Ishikawa (cell line): Measurements from ENCODE around the gene SERHL2.
"Not testable (repeated sequence)": the region's sequence is repeated elsewhere in the genome, so short reads cannot be mapped to it uniquely, and the experiment has no call there.

ENCODE experiments used
- CEBPB ChIP-seq: IDR thresholded peaks from 2 replicates; pipeline ENCODE4 v1.6.1; 2012
- EP300 ChIP-seq: IDR thresholded peaks from 2 replicates; pipeline ENCODE4 v1.6.1; 2012; ENCODE audit warnings: borderline replicate concordance
- MAX ChIP-seq: IDR thresholded peaks from 2 replicates; pipeline ENCODE4 v1.6.1; 2012
- RAD21 ChIP-seq: IDR thresholded peaks from 2 replicates; pipeline ENCODE4 v1.6.1; 2012; ENCODE audit warnings: low read depth
- REST ChIP-seq: IDR thresholded peaks from 2 replicates; pipeline ENCODE4 v1.6.1; 2012; ENCODE audit warnings: low read depth, mild to moderate bottlenecking
- TAF1 ChIP-seq: IDR thresholded peaks from 2 replicates; pipeline ENCODE4 v1.6.1; 2012; ENCODE audit warnings: low read depth, mild to moderate bottlenecking
- TEAD4 ChIP-seq: IDR thresholded peaks from 2 replicates; pipeline ENCODE4 v1.6.1; 2012
- YY1 ChIP-seq: IDR thresholded peaks from 2 replicates; pipeline ENCODE4 v1.6.1; 2012; ENCODE audit warnings: low read depth
- ZBTB7A ChIP-seq: IDR thresholded peaks from 2 replicates; pipeline ENCODE4 v1.6.1; 2012; ENCODE audit warnings: low read depth

- TF ChIP-seq TAF1, CEBPB, REST, EP300, TEAD4, RAD21, ZBTB7A, YY1: not testable (repeated sequence)
- peak; percentile 30; the same call in 1 of the 2 replicates for TF ChIP-seq MAX
Measured at GRCh38 chr22:42518638-42519524, 34.9 kb upstream of the SERHL2 start.
